HG03060 (cell line): ENCODE data around the gene FRMD4B.

Source experiments
- ATAC-seq: cut with Tn5 transposase; IDR thresholded peaks from one replicate; pipeline ENCODE4 v1.9.1; 2021; ENCODE audit warnings: low read depth, moderate number of reproducible peaks; ENCODE audit not compliant: unreplicated experiment

The FRMD4B gene

GRCh38 chr3:69406163-69406562 is 20.3 kb upstream of the FRMD4B start:
- ATAC-seq, result no peak

GRCh38 chr3:69405067-69405466 is 19.2 kb upstream of the FRMD4B start:
- no peak for ATAC-seq

- ATAC-seq, result no peak
Measured at GRCh38 chr3:69403454-69403853, 17.6 kb upstream of the FRMD4B start.

GRCh38 chr3:69400683-69401082 is 14.8 kb upstream of the FRMD4B start:
- no peak for ATAC-seq

GRCh38 chr3:69392850-69393249 is 7.0 kb upstream of the FRMD4B start:
- no peak for ATAC-seq

- no peak for ATAC-seq
Measured at GRCh38 chr3:69392415-69392814, 6.5 kb upstream of the FRMD4B start.

- no peak for ATAC-seq
Measured at GRCh38 chr3:69391554-69391953, 5.7 kb upstream of the FRMD4B start.

GRCh38 chr3:69390771-69391170 is 4.9 kb upstream of the FRMD4B start:
- no peak for ATAC-seq

GRCh38 chr3:69389520-69390248 is 3.8 kb upstream of the FRMD4B start:
- no peak for ATAC-seq

- ATAC-seq, result no peak
Measured at GRCh38 chr3:69388241-69388640, 2.4 kb upstream of the FRMD4B start.

GRCh38 chr3:69386556-69387385 is 883 bp upstream of the FRMD4B start:
- no peak for ATAC-seq

- no peak for ATAC-seq
Measured at GRCh38 chr3:69385123-69385722, 665 bp downstream of the FRMD4B start.

- ATAC-seq, result no peak
Measured at GRCh38 chr3:69384326-69384725, 1.6 kb downstream of the FRMD4B start.

- ATAC-seq, result no peak
Measured at GRCh38 chr3:69379661-69380060, 6.2 kb downstream of the FRMD4B start.

- ATAC-seq, result no peak
Measured at GRCh38 chr3:69378112-69378802, 7.6 kb downstream of the FRMD4B start.

GRCh38 chr3:69377262-69377661 is 8.6 kb downstream of the FRMD4B start:
- no peak for ATAC-seq

GRCh38 chr3:69376731-69377130 is 9.2 kb downstream of the FRMD4B start:
- no peak for ATAC-seq

GRCh38 chr3:69371816-69372215 is 14.1 kb downstream of the FRMD4B start:
- no peak for ATAC-seq

GRCh38 chr3:69370901-69371301 is 15.0 kb downstream of the FRMD4B start:
- ATAC-seq, result no peak

GRCh38 chr3:69370156-69370883 is 15.6 kb downstream of the FRMD4B start:
- no peak for ATAC-seq
